ENCODE results near the gene ADRB1.

ADRB1 gene

GRCh38 chr10:114094795-114095194 is 51.1 kb downstream of the ADRB1 start:
- no peak for DNase-seq (ENCODE audit: low read depth)

- no peak for DNase-seq (ENCODE audit: low read depth)
These were observed 52.1 kb downstream of the ADRB1 start for GRCh38 chr10:114095559-114096337.
